GM21717 (cell line): Measurements from ENCODE around the gene SPACA5.
"Not testable (repeated sequence)": the region's sequence is repeated elsewhere in the genome, so short reads cannot be mapped to it uniquely, and the experiment has no call there.

Source experiments
- ATAC-seq: cut with Tn5 transposase; IDR thresholded peaks from one replicate; pipeline ENCODE4 v1.9.1; 2021; ENCODE audit warnings: mild to moderate bottlenecking, moderate library complexity; ENCODE audit not compliant: unreplicated experiment

Gene SPACA5

GRCh38 chrX:48021026-48021900 is 14.5 kb downstream of the SPACA5 start:
- ATAC-seq = no peak

- ATAC-seq = no peak
Observed at GRCh38 chrX:48022100-48022499, 15.3 kb downstream of the SPACA5 start.

- no peak for ATAC-seq
Observed at GRCh38 chrX:48022738-48023137, 15.9 kb downstream of the SPACA5 start.

- ATAC-seq = no peak
Observed at GRCh38 chrX:48025561-48025960, 18.8 kb downstream of the SPACA5 start.

GRCh38 chrX:48027545-48027944 is 20.8 kb downstream of the SPACA5 start:
- not testable (repeated sequence) for ATAC-seq

DNA sequence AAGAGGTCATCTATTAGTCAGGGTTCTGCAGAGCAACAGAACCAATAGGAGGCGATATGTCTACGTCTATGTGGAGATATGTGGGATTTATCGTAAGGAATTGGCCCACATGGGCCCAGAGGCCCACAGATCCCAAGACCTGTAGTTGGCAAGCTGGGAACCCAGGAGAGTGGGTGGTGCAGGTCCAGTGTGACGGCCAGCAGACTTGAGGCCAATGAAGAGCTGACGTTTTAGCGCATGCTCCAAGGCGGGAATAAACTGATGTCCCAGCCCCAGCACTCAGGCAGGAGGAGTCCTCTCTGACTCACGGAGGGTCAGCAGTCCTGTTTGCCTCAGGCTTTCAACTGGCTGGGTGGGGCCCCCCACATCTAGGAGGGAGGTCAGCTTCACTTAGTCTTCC is 21.3 kb downstream of the SPACA5 start:
- ATAC-seq = no peak

DNA sequence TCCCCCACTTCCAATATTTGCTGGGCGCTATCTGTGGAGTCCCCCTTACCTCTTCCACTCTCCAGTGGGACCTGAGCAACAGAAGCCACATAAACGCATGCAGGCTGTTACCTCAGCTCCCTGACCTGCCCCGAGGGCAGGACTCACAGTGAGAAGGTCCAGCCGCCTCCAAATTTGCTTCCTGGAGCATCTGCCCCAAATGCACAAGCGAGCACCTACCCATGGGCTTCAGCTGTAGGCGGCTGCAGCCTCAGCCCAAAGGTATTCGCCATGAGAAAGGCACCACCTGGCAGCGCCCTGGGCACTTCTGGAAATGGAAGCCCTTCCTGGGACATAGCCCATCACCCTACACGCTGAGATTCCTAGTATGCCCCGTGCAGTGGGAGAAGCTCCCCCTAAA is 23.4 kb downstream of the SPACA5 start:
- ATAC-seq = no peak

GRCh38 chrX:48030641-48031173 is 23.9 kb downstream of the SPACA5 start:
- not testable (repeated sequence) for ATAC-seq

GRCh38 chrX:48035891-48036290 is 29.1 kb downstream of the SPACA5 start:
- ATAC-seq = no peak

DNA sequence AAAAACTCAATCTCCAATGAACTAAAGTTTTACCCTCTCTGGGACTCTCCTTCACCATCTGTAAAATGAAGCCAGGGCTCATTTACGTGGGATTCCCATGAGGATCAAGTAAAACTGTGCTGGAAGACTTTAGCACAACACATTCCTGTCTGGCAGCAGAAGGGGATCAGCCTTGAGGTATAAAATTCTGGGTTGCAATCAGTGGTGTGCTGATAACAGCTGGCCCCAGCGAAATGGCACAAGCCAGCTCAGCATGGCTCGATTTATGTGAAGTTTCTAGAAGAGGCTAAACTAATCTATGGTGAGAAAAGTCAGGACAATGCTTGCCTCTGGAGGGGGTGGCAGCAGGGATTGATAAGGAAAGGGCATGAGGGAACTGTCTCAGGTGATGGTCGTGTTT is 36.3 kb downstream of the SPACA5 start:
- ATAC-seq = no peak

DNA sequence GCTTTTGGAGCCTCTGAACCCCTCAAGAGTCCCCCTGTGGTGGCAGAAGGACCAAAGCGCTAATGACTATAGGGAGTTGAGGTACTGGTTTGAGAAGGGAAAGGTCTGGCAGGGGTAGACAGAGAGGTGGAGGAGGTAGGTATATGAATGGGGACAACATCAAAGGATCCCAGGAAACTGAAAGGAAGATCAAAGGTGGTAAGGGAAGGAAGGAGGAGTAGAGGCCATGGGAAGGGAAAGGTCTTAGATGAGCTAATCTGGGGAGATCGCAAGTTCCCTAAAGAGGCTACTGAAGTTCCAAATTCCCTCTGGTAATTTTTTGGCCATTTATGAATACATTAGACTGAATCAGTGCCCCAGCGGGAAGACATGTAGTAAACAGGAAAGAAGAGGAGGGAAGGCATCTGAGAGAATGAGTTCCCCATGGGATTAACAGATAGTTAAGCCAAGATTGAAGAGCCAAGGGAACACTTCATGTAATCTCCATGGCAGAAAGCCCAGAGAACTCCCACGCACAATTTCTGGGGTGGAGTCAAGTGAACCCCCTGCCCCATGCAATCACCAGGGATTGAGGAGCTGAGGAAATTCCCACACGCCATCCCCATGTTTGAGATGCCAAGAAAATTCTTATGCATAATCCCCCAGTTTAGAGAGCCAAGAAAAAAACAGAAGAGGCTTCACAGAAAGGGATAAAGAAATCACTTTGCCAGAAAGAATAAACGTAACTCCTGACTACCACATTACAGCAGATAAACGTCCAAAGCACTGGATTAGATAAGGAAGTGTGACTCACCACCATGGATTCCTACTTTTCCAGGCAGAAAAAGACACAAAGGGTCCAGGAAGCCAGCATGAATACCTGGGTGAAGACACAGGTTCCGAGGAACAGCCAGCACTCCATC is 38.9 kb downstream of the SPACA5 start:
- ATAC-seq = no peak

- ATAC-seq = no peak
Observed at GRCh38 chrX:48046846-48047245, 40.1 kb downstream of the SPACA5 start.

DNA sequence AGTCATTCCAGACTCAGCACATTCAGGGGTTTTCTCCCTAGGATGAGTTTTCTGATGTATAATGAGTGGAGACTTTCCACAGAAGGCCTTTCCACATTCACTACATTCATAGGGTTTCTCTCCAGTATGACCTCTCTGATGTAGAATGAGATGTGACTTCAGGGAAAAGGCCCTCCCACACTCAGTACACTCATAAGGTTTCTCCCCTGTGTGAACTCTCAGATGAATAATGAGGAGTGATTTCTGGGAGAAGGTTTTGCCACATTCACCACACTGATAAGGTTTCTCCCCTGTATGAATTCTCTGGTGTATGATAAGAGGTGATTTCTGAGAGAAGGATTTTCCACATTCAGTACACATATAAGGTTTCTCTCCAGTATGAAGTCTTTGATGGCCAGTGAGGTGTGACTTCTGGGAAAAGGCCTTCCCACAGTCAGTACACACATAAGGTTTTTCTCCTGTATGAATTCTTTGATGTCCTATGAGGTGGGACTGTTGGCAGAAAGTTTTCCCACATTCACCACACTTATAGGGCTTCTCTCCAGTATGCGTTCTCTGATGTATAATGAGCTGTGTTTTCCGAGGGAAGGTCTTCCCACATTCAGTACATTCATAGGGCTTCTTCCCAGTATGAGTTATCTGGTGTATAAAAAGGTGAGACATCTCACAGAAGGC is 52.0 kb downstream of the SPACA5 start:
- ATAC-seq = no peak

DNA sequence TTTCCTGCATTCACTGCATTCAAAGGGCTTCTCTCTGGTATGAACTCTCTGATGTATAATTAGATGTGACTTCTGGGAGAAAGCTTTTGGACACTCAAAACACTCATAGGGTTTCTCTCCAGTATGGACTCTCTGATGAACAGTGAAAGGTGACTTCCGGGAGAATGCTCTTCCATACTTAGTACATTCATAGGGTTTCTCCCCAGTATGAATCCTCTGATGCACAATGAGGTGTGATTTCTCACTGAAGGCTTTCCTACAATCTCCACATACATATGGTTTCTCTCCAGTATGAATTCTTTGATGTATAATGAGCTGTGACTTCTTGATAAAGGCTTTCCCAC is 52.5 kb downstream of the SPACA5 start:
- ATAC-seq = no peak
